Neural progenitor cell (in vitro differentiated cells): ENCODE data around the gene ZNF630.

ENCODE experiments used
- EZH2phosphoT487 ChIP-seq: fragments of 200-600 bp; sonication (generic); IDR thresholded peaks from 2 replicates; pipeline ENCODE4 v1.6.1; 2017; ENCODE audit warnings: antibody characterized with exemption
- TF ChIP-seq, protein P1 (sequence below): fragments of 200-600 bp; sonication (generic); IDR thresholded peaks from 2 replicates; pipeline ENCODE4 v1.5.1; 2017; ENCODE audit warnings: antibody characterized with exemption, mild to moderate bottlenecking

DNA sequence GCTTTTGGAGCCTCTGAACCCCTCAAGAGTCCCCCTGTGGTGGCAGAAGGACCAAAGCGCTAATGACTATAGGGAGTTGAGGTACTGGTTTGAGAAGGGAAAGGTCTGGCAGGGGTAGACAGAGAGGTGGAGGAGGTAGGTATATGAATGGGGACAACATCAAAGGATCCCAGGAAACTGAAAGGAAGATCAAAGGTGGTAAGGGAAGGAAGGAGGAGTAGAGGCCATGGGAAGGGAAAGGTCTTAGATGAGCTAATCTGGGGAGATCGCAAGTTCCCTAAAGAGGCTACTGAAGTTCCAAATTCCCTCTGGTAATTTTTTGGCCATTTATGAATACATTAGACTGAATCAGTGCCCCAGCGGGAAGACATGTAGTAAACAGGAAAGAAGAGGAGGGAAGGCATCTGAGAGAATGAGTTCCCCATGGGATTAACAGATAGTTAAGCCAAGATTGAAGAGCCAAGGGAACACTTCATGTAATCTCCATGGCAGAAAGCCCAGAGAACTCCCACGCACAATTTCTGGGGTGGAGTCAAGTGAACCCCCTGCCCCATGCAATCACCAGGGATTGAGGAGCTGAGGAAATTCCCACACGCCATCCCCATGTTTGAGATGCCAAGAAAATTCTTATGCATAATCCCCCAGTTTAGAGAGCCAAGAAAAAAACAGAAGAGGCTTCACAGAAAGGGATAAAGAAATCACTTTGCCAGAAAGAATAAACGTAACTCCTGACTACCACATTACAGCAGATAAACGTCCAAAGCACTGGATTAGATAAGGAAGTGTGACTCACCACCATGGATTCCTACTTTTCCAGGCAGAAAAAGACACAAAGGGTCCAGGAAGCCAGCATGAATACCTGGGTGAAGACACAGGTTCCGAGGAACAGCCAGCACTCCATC, 25.8 kb downstream of the ZNF630 start:
- TF ChIP-seq EZH2phosphoT487 = no peak
- TF ChIP-seq, protein P1, sequence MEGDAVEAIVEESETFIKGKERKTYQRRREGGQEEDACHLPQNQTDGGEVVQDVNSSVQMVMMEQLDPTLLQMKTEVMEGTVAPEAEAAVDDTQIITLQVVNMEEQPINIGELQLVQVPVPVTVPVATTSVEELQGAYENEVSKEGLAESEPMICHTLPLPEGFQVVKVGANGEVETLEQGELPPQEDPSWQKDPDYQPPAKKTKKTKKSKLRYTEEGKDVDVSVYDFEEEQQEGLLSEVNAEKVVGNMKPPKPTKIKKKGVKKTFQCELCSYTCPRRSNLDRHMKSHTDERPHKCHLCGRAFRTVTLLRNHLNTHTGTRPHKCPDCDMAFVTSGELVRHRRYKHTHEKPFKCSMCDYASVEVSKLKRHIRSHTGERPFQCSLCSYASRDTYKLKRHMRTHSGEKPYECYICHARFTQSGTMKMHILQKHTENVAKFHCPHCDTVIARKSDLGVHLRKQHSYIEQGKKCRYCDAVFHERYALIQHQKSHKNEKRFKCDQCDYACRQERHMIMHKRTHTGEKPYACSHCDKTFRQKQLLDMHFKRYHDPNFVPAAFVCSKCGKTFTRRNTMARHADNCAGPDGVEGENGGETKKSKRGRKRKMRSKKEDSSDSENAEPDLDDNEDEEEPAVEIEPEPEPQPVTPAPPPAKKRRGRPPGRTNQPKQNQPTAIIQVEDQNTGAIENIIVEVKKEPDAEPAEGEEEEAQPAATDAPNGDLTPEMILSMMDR = no peak
